Measurements from ENCODE around the gene MAGIX.
A peak's percentile ranks its signal among the peaks of the same experiment; 100 is the strongest.

The MAGIX gene

GRCh38 chrX:49186125-49187027, 23.8 kb downstream of the MAGIX start, which contains the start of gene PRICKLE3:
Gene PRICKLE3, minus strand, starts transcription at chrX:49186373. Its CDS starts 76 bp downstream, at chrX:49186297.
- no peak for DNase-seq (ENCODE audit: insufficient read length, low spot score)
- FAIRE-seq = no peak
- 0 out of 2 replicates have a peak, but pooled peaks have one; percentile 25 for TF ChIP-seq POLR2A (IDR thresholded peaks at IDR 0.05; ENCODE audit: low read depth, low read length)

- no peak for DNase-seq (ENCODE audit: insufficient read length, low spot score)
- FAIRE-seq = no peak
- no peak for TF ChIP-seq POLR2A (IDR thresholded peaks at IDR 0.05; ENCODE audit: low read depth, low read length)
Observed at GRCh38 chrX:49187028-49187394, 24.5 kb downstream of the MAGIX start.

- no peak for DNase-seq (ENCODE audit: insufficient read length, low spot score)
- FAIRE-seq = no peak
- TF ChIP-seq POLR2A (IDR thresholded peaks at IDR 0.05; ENCODE audit: low read depth, low read length) = no peak
Observed at GRCh38 chrX:49187526-49187925, 25.0 kb downstream of the MAGIX start.

- FAIRE-seq (no peak), DNase-seq (ENCODE audit: insufficient read length, low spot score) (no peak)
- TF ChIP-seq POLR2A (IDR thresholded peaks at IDR 0.05; ENCODE audit: low read depth, low read length) = no peak
Observed at GRCh38 chrX:49188468-49189076, 26.0 kb downstream of the MAGIX start.

- no peak for FAIRE-seq
- no peak for TF ChIP-seq POLR2A (IDR thresholded peaks at IDR 0.05; ENCODE audit: low read depth, low read length)
- no peak for DNase-seq (ENCODE audit: insufficient read length, low spot score)
Observed at GRCh38 chrX:49189606-49190005, 27.0 kb downstream of the MAGIX start.

- peak; percentile 56 for DNase-seq (ENCODE audit: insufficient read length, low spot score)
- peak; percentile 33 for FAIRE-seq
- TF ChIP-seq POLR2A (IDR thresholded peaks at IDR 0.05; ENCODE audit: low read depth, low read length) = peak; percentile 90
Observed at GRCh38 chrX:49190821-49191573, 28.4 kb downstream of the MAGIX start.

- no peak for DNase-seq (ENCODE audit: insufficient read length, low spot score)
- no peak for TF ChIP-seq POLR2A (IDR thresholded peaks at IDR 0.05; ENCODE audit: low read depth, low read length)
- FAIRE-seq = no peak
Observed at GRCh38 chrX:49191574-49192011, 29.0 kb downstream of the MAGIX start.

GRCh38 chrX:49192722-49193328, 30.3 kb downstream of the MAGIX start:
- DNase-seq (ENCODE audit: insufficient read length, low spot score) (no peak), FAIRE-seq (no peak)
- TF ChIP-seq POLR2A (IDR thresholded peaks at IDR 0.05; ENCODE audit: low read depth, low read length) = no peak

- DNase-seq (ENCODE audit: insufficient read length, low spot score) = no peak
- no peak for FAIRE-seq
- no peak for TF ChIP-seq POLR2A (IDR thresholded peaks at IDR 0.05; ENCODE audit: low read depth, low read length)
Observed at GRCh38 chrX:49193542-49193964, 31.0 kb downstream of the MAGIX start.

- no peak for TF ChIP-seq POLR2A (IDR thresholded peaks at IDR 0.05; ENCODE audit: low read depth, low read length)
- FAIRE-seq (no peak), DNase-seq (ENCODE audit: insufficient read length, low spot score) (no peak)
Observed at GRCh38 chrX:49197543-49198087, 35.1 kb downstream of the MAGIX start.

- no peak for TF ChIP-seq POLR2A (IDR thresholded peaks at IDR 0.05; ENCODE audit: low read depth, low read length)
Observed at GRCh38 chrX:49198540-49199314, 36.2 kb downstream of the MAGIX start.

GRCh38 chrX:49199315-49199595, 36.7 kb downstream of the MAGIX start:
- FAIRE-seq (no peak), DNase-seq (ENCODE audit: insufficient read length, low spot score) (no peak)
- TF ChIP-seq POLR2A (IDR thresholded peaks at IDR 0.05; ENCODE audit: low read depth, low read length) = no peak

More at GRCh38 chrX:49198540-49199314, 36.2 kb downstream of the MAGIX start:
- no peak for DNase-seq (ENCODE audit: insufficient read length, low spot score)
- no peak for FAIRE-seq

Measured in H54 (cell line).